Inferior parietal cortex (tissue), 1 donor: ENCODE data around the gene NELL1.

Experiments
- DNase-seq: peaks from one replicate; pipeline ENCODE4 v3.0.0-alpha.2; 2016; ENCODE audit errors: extremely low spot score

NELL1 gene

DNA sequence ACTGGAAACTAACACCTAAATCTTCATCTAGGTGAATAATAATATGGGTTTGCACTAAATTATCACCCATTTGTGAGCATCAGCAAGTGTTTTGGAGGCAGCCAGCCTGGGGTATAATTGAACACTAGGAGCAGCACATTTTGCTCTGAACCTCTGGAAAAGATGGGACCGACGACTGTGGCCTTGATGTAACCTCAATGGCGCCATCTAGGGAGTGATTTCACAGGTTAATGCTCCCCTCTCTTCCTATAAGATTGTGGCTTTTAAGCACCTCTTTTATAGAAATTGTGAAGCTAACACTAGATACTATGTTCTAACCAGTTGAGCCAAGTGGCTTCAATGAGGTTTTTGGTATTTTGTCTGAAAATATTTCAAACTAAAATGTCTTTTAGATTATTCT is 203.7 kb downstream of the NELL1 start:
- DNase-seq = peak; percentile 35

DNA sequence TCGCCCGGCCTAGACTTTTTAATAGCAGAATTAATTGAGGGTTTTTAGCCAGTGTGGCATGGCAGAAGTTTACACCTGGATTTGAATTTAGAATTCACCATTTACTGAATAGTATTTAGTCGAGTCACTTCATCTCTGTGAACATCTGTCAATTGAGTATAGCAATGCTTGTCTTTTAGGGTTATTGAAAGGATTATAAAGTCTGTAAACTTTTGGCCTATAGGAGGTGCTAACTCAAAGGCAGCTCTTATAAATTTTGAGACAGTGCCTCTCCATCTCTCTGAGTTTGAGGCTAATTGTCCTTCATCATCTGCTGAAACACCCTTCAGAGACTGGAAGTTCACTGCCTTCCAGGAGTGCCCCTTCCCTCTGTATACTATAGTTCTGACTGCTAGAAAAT is 205.0 kb downstream of the NELL1 start:
- no peak for DNase-seq

DNA sequence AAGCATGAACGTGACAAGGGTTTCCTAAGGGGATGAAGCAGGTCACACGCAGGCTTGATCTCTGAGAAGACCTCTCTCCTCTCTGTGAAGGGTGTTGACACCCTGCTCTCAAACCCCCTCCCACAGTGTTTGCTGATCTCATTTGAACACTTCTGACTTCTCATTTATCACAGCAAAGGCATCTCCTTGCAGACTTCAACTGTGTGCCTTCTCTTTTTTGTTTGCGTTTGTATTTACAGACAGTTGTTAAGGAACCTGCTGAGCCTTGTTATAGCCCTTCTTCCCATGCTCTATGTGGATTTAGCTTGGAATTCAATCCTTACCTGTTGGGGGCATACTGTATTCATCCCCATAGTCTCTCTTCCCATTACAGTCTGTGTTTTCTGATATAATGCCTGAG is 206.5 kb downstream of the NELL1 start:
- no peak for DNase-seq

DNA sequence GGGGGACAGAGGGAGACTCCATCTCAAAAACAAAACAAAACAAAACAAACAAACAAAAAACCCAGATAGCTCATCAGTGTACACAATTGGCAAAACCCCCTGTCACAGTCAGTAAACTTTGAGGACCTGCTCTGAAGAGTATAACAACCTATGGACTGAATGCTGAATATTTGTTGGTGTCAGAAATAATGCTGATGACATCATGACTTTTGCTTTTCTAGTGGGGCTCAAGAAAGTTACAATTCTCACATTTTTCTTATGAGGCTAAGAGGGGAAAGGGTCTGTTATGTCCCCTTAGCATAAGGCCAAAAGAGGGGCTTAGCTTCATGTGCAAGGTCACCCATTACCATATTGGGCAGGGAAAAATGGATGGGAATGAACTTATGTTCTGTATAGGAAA is 207.4 kb downstream of the NELL1 start:
- no peak for DNase-seq

DNA sequence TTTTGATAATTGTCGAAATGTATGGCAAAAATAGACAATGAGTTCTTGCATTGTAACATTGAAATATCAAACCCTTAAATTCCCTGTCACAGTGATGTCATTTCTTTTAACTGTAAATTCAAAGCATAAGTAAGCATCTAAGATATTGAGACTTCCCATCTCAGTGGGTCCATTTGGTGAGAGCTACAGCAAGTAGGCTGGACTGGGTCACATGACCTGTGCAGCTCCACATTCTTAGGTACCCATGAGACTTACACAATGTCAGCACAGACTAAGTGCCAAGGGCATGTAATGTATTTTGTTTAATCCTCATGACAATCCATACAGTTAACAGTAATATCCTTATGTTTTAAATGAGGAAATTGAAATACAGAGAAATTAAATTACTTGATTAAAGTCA is 210.7 kb downstream of the NELL1 start:
- DNase-seq = no peak

DNA sequence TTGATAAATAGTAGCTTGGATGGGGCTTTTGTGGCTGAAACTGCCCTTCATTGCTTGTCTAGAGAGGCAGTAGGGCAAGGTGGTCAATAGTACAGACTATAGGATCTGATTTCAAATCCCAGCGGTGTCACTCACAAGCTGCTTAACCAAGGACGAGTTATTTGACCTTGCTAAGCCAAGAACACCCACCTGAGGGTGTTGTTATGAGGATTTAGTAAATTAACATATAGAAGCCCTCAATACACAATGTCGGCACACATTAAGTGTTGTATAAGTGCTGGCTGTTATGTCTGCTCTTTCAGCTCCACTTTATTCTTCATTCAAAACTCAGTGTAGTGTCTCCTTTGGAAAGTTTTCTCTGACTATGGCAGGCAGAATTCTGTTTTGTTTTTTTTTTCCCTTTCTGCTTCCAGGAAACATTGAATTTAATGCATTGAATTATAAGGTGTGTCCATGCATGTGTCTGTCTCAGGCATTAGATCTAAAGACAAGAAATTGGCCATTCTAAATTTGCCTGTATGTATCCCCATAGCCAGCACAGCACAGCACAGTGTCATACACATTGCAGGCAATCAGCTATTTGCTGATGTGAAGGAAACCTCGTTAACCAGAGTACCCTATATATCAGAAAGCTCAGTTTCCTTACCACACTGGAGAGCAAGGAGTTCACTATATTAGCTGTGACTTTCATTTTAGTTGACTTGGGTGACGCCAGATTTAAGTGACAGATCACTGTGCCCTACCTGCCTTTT is 212.1 kb downstream of the NELL1 start:
- no peak for DNase-seq

DNA sequence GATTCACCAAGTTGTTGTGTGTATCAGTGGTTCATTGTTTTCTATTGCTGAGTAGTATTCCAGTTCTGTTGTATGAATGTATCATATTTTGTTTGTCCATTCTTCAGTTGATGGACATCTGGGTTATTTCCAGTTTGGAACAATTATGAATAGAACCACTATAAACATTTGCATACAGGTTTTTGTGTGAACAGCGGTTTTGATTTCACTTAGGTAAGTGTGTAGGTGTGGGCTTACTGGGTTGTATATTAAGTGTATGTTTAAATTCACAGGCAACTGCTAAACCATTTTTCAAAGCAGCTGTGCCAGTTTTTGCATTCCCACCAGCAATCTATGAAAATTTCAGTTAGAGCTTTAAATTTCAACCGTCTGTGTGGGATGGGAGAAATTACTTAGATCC is 217.8 kb downstream of the NELL1 start:
- DNase-seq = no peak

DNA sequence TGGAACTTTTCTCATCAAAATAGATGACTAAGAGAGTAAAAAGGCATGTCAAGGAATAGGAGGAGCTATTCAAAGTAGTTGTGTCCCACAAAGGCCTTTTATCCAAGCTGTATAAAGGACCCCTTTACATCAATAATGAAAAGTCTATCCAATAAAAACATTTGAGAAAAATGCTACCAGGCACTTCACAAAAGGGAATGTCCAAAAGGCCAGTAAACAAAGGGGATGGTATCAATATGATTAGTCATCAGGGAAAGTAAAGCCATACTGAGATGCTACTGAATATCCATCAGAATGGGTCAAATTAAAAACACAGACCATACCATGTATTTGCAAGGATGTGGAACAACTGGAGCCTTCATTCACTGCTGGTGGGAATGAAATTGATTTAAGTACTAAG is 224.9 kb downstream of the NELL1 start:
- DNase-seq = no peak

DNA sequence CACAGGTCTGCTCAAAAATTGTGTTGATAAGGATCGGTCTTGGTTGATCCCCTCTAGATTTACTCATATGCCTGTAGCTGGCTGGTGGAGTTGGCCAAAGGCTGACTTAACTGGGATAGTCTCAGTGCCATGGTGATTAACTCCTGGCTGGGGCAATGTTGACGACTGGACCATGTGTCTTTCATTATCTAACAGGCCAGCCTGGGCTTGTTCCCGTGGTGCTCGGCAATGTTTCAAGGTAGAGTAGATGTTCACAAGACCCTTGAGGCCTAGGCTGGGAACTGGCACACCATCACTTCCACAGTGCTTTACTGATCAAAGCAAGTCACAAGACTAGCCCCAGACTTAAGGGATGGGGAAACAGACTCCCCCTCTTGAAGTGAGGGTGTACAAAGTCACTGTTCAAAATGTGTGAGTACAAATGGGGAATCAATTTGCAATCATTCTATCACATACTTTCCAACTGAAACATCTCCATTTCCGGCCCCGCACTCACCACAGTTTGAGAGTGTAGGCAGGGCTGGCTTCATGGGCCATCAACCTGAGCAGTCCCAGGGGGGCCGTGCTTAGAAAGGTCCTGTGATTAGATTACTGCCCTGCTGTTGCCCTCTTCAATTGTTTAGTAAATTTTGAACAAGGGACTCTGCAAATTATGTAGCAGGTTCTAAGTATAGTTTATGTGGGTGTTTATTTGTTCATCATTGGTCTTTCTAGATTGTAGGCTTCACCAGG is 240.8 kb downstream of the NELL1 start:
- no peak for DNase-seq

DNA sequence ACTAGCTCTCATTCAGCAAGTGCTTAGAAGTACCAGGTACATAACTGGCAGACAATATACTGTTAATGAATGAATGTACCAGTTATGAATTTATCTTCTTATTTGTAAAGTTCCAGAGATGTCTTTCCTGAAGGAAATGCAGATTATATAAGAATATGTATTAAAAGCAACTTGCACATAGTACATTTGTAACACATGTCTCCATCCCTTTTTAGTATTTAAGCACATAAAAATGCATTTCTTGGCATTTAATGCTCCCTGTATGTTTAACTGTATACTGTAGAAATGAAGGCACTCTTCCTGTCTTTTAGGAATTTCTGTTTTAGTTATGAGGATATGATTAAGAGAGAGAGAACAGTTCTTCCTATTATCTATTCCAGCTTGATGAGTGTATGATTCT is 241.3 kb downstream of the NELL1 start:
- no peak for DNase-seq

DNA sequence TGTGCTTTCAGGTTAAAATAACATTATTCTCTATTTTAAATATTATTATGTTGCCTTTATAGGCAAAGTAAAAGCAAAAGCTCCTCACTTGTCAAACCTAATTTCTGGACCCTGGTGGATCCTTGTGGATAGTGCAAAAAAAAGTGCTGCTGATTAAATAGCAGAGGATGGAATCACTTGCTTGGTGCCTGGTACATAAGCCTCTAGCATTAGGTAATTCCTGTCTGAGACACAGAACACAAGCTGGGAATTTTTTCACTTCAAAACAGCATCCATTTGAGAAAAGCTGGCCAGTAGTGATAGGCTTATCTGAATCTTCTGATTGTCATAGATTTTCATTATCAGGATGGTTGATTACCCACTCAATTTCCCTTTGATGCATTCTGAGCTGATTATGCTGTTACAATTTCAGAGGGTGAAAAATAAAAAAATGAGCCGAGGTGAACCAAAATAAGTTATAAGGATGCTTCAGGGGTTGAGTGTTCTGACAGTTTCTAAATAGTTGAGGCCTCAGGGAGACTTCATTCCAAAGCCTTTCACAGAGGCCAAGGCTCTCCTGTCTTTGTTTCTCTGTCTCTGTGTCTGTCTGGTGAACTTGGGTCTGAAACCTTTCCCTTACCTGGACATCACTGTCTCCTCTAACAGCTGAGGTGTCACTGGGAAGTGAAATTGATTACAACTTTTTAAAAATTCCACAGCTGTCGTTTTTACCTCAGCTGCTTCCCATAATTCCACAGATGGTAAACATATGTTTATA is 242.9 kb downstream of the NELL1 start:
- no peak for DNase-seq

DNA sequence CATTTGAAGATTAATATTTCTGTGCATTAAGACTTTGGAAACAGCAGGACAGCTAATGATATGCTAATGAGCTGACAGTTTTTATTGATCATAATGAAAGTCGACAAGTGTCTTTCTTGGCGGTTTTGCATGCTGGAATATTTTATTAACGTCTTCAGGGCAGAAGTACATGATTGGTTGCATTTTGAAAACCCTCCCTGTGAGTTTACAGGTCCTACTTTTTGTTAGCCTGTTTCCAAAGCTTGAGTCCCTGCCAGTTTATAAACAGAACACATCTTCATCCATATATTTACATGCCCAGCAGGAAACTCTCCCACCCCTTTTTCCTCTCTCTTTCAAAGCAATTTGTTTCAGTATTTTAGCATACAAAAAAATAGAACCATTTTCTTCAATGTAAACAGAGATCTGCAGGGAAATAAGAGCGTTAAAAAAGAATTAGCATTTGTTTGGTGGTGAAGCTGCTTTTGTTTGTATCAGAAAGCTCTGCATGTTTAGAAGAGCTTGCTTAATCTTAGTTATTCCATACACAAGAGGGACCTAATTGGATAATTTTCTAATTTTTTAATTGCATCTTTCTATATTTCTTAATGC is 243.6 kb downstream of the NELL1 start:
- DNase-seq = no peak

DNA sequence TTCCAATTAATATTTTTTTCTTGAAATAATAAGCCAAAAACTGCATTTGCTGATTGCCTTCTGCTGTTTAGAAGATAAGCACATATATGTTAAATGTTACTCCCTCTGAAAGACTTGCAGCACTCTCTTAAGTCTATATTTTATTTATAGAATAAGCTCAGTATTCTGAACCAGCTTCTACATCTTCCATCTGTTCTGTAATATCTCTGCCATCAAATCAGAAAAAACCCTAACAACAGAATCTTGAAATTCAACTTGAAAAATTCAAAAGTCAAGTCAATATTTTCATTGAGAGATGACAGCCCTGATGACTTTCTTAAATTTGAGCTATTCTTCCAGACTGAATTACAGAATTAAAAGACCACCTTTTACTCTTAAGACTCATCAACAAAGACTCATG is 247.9 kb downstream of the NELL1 start:
- no peak for DNase-seq

DNA sequence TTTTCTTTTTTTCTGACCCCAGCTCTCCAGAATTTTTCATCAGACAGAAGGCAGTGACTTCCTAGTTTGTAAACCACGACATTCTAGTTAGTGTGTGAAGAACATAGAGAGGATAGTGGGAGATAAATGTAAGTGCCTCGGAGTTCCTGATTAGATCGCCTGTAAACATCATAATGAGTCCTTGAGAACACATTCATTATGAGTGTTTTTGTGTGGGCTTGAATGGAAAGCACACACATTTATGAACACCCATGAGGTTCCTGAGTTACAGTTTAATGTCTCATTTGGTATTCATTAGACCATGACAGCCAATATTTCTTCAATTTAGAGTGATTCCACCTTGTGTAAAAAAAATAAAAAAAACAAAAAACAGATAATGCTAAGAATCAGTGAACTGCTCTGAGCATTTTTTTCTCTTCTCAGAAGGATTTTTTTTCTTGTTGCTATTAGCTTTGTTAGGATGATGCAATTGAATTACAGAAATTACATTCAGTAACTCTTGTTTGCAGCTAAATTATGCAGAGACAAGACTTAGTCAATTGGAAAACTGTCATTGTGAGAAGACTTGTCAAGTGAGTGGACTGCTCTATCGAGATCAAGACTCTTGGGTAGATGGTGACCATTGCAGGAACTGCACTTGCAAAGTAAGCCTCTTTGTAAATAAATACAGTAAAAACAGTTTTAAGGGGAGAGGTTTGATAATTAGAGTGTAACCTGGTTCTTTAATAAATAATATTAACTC is 257.6 kb downstream of the NELL1 start:
- DNase-seq = no peak

DNA sequence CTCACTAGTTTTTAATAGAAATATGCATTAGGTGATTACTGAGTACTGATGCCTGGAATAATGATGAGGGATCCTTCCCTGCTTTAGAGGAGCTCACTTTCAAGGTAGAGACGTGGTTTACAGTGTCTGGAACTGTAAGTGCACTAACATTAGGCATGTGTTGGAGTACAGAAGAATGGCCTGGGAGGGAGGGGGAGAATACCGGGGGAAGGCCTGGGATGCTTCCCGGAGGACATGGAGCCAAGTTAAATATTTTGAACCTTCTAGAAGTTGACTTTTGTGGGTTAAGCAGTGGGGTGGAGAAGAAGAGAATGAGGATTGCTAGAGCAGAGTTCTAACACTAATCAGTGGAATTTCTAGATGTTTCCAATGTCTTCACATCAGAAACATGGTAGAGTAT is 261.6 kb downstream of the NELL1 start:
- DNase-seq = no peak

DNA sequence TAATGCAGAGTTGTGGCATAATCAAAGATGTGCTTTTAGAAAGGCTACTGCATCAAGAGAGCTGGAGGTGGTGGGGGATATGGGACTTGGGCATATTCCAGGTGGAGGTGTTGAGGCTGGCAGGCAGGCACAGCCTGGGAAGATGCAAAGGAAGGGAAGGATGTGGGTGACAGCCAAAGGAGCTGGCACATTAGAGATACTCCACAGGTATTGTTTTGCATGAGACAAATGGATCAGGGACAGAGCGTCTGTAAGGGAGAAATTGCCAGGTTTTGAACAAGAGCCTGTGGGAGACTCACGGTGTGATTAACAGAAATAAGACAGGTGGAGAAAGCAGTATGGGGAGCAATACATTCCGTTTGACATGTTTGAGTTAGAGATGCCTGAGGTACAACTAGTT is 263.7 kb downstream of the NELL1 start:
- no peak for DNase-seq

DNA sequence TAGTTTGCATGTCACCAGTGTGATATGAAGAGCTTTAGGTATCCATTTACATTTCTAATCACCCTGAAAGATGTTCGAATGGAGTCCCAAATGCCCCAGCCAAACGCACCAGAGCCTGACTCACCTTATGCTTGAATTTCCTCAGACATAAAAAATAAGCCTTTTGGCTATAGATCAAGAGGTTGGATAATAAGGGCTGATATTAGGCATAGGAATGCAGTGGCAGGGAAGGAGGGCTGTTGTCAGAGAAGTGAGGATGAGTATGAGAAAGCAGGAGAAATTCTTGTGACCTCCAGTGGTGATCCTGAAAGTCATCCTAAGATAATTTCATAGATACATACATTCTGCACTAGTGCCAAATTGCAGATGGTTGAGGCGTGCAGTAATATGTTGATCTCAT is 264.6 kb downstream of the NELL1 start:
- DNase-seq = no peak

DNA sequence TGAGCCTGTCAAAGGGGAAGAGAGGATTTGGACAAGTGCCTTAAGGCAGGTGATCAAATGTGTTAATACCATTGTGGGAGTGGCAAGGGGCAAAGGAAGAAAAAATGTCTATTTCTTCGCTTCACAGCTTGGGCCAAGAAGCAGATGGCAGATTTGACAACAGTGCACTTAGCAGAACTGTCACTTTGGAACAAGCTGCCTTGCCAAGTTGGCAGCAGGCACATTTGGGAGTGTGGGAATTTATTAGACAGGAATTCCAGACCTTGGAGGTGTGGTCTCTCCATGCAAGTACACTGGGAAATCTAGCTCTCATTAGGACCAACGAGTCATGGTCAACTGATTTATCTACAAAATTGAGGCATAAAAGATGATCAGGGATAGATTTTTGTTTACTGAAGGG is 265.1 kb downstream of the NELL1 start:
- no peak for DNase-seq

DNA sequence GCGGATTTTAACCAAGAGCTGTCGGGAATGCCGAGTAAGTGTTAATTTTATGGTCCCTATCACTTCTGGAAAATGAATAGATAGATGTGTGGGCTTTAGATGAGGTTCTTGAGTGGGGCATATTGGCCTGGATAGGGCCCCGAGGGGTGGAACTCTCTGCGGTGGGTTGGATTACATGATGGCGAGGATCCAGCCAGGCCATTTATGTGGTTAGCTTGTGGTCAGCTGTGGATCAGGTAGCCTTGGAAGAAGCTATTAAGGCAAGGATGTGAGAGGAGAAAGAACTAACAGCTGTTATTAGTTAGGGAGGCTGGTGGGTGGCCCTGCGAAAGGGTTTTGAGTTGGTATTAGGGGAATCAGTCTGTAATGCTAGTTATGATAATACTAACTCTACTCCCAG is 268.4 kb downstream of the NELL1 start:
- no peak for DNase-seq

DNA sequence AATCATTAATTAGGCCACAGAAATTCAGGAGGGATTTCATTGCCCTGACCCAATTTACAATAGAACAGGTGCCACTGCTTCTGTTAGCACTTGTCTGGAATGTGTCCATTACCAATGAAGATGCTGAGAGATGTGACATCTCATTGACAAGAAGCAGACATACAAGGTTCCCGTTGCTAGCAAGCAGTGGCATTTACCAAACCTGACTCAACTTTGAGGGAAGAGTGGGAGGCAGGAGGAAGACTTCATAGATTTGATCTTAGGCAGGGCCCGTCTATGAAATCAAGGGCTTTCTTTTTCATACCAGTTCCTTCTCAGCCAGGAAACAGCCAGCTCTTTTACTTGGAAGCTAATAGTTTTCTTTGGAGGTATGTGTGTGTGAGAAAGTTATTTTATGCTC is 280.2 kb downstream of the NELL1 start:
- DNase-seq = no peak

DNA sequence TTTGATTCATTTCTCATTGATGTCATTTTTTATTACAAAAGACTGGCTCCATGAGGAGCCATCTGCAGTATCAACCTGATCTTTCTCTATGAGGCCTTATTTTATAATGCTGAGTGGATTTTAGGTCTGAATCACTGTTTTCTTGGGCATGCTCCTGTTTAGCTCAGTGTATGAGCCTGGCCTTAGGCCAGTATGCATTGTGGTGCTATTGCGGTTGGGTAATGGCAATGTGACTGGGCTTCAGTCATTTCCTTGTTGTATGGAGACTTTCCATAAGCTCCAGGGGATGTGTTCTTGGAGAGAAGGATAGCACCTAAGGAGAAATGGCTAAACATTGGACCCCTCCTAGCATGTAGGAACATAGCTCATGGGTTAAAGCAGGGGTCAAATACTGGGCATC is 293.2 kb downstream of the NELL1 start:
- DNase-seq = no peak

DNA sequence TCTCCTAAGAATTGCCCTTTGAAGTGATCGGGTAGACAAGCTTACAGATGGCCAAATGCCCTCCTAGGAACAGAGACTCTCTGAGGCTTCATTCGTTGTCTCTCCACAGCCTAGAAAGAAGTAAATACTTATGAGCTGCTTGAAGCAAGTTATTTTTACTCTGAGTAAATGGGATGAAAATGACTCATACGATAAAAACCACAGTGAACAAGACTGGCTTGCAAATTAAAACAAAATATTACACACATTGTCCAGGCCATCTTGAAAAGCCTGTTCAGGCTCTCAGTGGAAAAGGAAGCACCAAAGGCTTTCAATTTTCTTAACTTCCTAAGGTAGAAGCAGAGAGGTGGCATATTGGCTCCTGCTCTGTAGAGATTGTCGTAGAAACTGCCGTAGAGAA is 294.2 kb downstream of the NELL1 start:
- peak; percentile 37 for DNase-seq
